Prostate gland (tissue), 2 donors: ENCODE measurements around the gene HNF1A.

Experiments used
- POLR2A ChIP-seq: fragments of 450-650 bp; IDR thresholded peaks from one replicate; pipeline ENCODE4 v1.6.1; 2016; ENCODE audit warnings: antibody characterized with exemption, mild to moderate bottlenecking
- POLR2AphosphoS5 ChIP-seq: sonication (generic); formaldehyde crosslinking; IDR thresholded peaks from one replicate; pipeline ENCODE4 v1.6.1; 2017; ENCODE audit warnings: antibody characterized with exemption
- TF ChIP-seq, protein P1 (sequence below), 4 experiments: fragments of 200-600 bp in 2 of 4; fragments of 450-650 bp in 2 of 4; sonication (generic) in 2 of 4; IDR thresholded peaks; 1 replicate in 3 of 4; 2 replicates in 1 of 4; pipeline ENCODE4 v1.5.1; 2016 to 2019; ENCODE audit warnings: antibody characterized with exemption in 4 of 4, mild to moderate bottlenecking in 2 of 4, moderate library complexity in 2 of 4

DNA sequence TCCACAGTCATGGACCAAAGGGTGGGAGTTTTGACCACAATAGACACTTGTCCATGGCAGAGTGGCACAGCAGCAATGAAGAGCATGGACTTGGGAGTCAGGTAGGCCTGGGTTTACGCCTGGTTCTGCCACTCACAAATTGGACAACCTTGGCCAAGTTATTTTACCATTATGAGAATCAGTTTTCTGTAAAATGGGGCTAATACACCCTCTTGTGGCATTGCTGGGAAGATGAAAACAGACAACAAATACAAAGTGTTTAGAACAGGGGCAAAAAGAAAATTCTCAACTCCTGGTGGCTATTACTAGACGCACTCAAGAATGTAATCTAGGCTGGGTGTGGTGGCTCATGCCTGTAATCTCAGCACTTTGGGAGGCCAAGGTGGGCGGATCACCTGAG, 35.4 kb downstream of the HNF1A start:
- TF ChIP-seq, protein P1, sequence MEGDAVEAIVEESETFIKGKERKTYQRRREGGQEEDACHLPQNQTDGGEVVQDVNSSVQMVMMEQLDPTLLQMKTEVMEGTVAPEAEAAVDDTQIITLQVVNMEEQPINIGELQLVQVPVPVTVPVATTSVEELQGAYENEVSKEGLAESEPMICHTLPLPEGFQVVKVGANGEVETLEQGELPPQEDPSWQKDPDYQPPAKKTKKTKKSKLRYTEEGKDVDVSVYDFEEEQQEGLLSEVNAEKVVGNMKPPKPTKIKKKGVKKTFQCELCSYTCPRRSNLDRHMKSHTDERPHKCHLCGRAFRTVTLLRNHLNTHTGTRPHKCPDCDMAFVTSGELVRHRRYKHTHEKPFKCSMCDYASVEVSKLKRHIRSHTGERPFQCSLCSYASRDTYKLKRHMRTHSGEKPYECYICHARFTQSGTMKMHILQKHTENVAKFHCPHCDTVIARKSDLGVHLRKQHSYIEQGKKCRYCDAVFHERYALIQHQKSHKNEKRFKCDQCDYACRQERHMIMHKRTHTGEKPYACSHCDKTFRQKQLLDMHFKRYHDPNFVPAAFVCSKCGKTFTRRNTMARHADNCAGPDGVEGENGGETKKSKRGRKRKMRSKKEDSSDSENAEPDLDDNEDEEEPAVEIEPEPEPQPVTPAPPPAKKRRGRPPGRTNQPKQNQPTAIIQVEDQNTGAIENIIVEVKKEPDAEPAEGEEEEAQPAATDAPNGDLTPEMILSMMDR (IDR thresholded peaks at IDR 0.05): no peak
- TF ChIP-seq POLR2A: no peak
- TF ChIP-seq POLR2AphosphoS5: no peak
